ENCODE data around the gene OTUD6A. TPM values are rescaled to one million over a fixed set of nuclear protein-coding genes. Genes with fewer than 3 reads are reported as not detected.

Gene OTUD6A
- total and polyA plus RNA-seq, 9 of the 15 experiments (the other 6 are each of a cell fraction or from before 2014, with no cell fraction given) = not detected

- H3K4me2 ChIP-seq (ENCODE audit: insufficient read depth, low read length) = no peak overlapping the region
- H3K79me2 ChIP-seq (ENCODE audit: control insufficient read depth, insufficient read depth, low read length) = no peaks in the 10 kb centered on the region
- no peaks in the 10 kb centered on the region for H3K9me3 ChIP-seq (replicated peaks; ENCODE audit: control insufficient read depth, insufficient read depth, low read depth, low read length)
- TF ChIP-seq SAP30 (IDR thresholded peaks at IDR 0.05; ENCODE audit: borderline replicate concordance, insufficient read depth, low read depth, low read length, poor library complexity, severe bottlenecking) (no peak), ZNF76 (CRISPR knock-in tag; IDR thresholded peaks at IDR 0.05; ENCODE audit: borderline replicate concordance) (no peak), ZNF695 (CRISPR knock-in tag; IDR thresholded peaks at IDR 0.05) (no peak)
- peaks cover 0 to 4% of the 10 kb centered on the region in 2 experiments; a peak in 1 of 5 replicates for H3K27me3 ChIP-seq (ENCODE audit: control insufficient read depth in 2 of 2, insufficient read depth in 2 of 2, low read length in 2 of 2)
- CTCF ChIA-PET (ENCODE audit: low intra/inter-chr PET ratio) = no interaction called here
- DNase-seq (ENCODE audit: extremely low read depth in 1 of 4, low spot score in 3 of 4) (no peak), FAIRE-seq (no peak), ATAC-seq (no peak)
- intact Hi-C loops (cut with micrococcal nuclease) (no loop called here), in situ Hi-C loops (cut with MboI) (loop anchor here (25.0 kb wide), 1 partner anchor 505 kb away; no protein-coding TSS in a partner anchor)
- no peak overlapping the region for H3K4me3 ChIP-seq
- H3K4me1 ChIP-seq (replicated peaks in 1 of 2; ENCODE audit: control insufficient read depth in 2 of 2, insufficient read depth in 2 of 2, low read length in 2 of 2) = no peaks in the 10 kb centered on the region; a peak in 1 of 5 replicates
- no peaks in the 10 kb centered on the region for H3K9me1 ChIP-seq (ENCODE audit: control insufficient read depth, insufficient read depth, low read length)
- no TSS peak for BruUV-seq (replicated peaks)
- no peak overlapping the region for H3K27ac ChIP-seq (ENCODE audit: extremely low read depth, low read depth, low read length)
- no peak overlapping the region for H2AFZ ChIP-seq (ENCODE audit: low read depth, low read length)
- no peak overlapping the region for H3K9ac ChIP-seq (ENCODE audit: insufficient read depth in 1 of 2, low read depth in 2 of 2, low read length in 2 of 2)
- no peaks in the 10 kb centered on the region; the same call in 1 of the 2 replicates for H4K20me1 ChIP-seq (replicated peaks; ENCODE audit: control insufficient read depth, insufficient read depth, low read length)
- no peaks in the 10 kb centered on the region for H3K36me3 ChIP-seq (ENCODE audit: control insufficient read depth, insufficient read depth, low read length)
- POLR2A ChIA-PET = no interaction called here
- WGBS (ENCODE audit: insufficient coverage, low coverage, missing lambda C conversion rate) = 13% methylated on average over 1 of the region's 6 CpGs
Observed at GRCh38 chrX:70041993-70042392, 20.3 kb upstream of the OTUD6A start.
